GM23248 (cell line): Measurements from ENCODE around the gene ZNF750. TPM values are rescaled to one million over a fixed set of nuclear protein-coding genes. Genes with fewer than 3 reads are reported as not detected.
"Not testable (repeated sequence)": the region's sequence is repeated elsewhere in the genome, so short reads cannot be mapped to it uniquely, and the experiment has no call there.

Experiments
- DNase-seq: peaks from one replicate; pipeline ENCODE4 v3.0.0-alpha.2; 2015
- H2AFZ ChIP-seq: fragments of 200-600 bp; sonication (generic); 2 replicates; pipeline ENCODE4 v1.6.1; 2016; ENCODE audit warnings: antibody characterized with exemption
- H3F3A ChIP-seq: fragments of 200-600 bp; sonication (generic); 2 replicates; pipeline ENCODE4 v1.6.1; 2016; ENCODE audit warnings: mild to moderate bottlenecking, antibody characterized with exemption, mixed run types; ENCODE audit not compliant: insufficient read depth
- H3K27ac ChIP-seq: fragments of 200-600 bp; sonication (generic); 2 replicates; pipeline ENCODE4 v1.5.1; 2016; ENCODE audit warnings: mild to moderate bottlenecking
- H3K27me3 ChIP-seq: fragments of 200-600 bp; sonication (generic); replicated peaks from 2 replicates; pipeline ENCODE4 v1.6.1; 2016; ENCODE audit warnings: mild to moderate bottlenecking; ENCODE audit not compliant: insufficient read depth
- H3K36me3 ChIP-seq: fragments of 200-600 bp; sonication (generic); 2 replicates; pipeline ENCODE4 v1.6.1; 2016; ENCODE audit warnings: low read depth, mild to moderate bottlenecking
- H3K4me1 ChIP-seq: fragments of 200-600 bp; sonication (generic); 2 replicates; pipeline ENCODE4 v1.6.1; 2016; ENCODE audit warnings: mild to moderate bottlenecking; ENCODE audit not compliant: insufficient read depth
- H3K4me2 ChIP-seq: fragments of 200-600 bp; sonication (generic); one replicate; pipeline ENCODE4 v1.6.1; 2016; ENCODE audit warnings: mild to moderate bottlenecking; ENCODE audit not compliant: unreplicated experiment
- H3K4me3 ChIP-seq: fragments of 200-600 bp; sonication (generic); 2 replicates; pipeline ENCODE4 v1.5.1; 2016; ENCODE audit warnings: mild to moderate bottlenecking
- H3K79me2 ChIP-seq: fragments of 200-600 bp; sonication (generic); 2 replicates; pipeline ENCODE4 v1.6.1; 2016; ENCODE audit warnings: mild to moderate bottlenecking; ENCODE audit not compliant: insufficient read depth
- H3K9ac ChIP-seq: fragments of 200-600 bp; sonication (generic); 2 replicates; pipeline ENCODE4 v1.6.1; 2016; ENCODE audit warnings: mild to moderate bottlenecking
- H3K9me2 ChIP-seq: fragments of 200-600 bp; sonication (generic); 2 replicates; pipeline ENCODE4 v1.6.1; 2016; ENCODE audit warnings: mixed run types, mild to moderate bottlenecking, moderate library complexity; ENCODE audit not compliant: insufficient read depth
- H3K9me3 ChIP-seq: fragments of 200-600 bp; sonication (generic); one replicate; pipeline ENCODE4 v1.6.1; 2017; ENCODE audit warnings: low read depth
- H4K20me1 ChIP-seq: fragments of 200-600 bp; sonication (generic); 2 replicates; pipeline ENCODE4 v1.6.0; 2016; ENCODE audit not compliant: insufficient read depth
- EZH2 ChIP-seq: fragments of 200-600 bp; sonication (generic); IDR thresholded peaks from 2 replicates; pipeline ENCODE4 v1.6.1; 2018; ENCODE audit warnings: antibody characterized with exemption, mild to moderate bottlenecking; ENCODE audit not compliant: insufficient read depth, poor library complexity, severe bottlenecking
- EZH2phosphoT487 ChIP-seq: fragments of 200-600 bp; sonication (generic); IDR thresholded peaks from 2 replicates; pipeline ENCODE4 v1.6.1; 2018; ENCODE audit warnings: antibody characterized with exemption, moderate library complexity, mild to moderate bottlenecking, low read depth; ENCODE audit not compliant: insufficient read depth
- WGBS, 2 experiments: methylation state at CpG; one replicate each; pipeline ENCODE4 v1.1.6; 2015 to 2017; ENCODE audit warnings: low lambda C conversion rate in 2 of 2, low coverage in 1 of 2; ENCODE audit errors: missing lambda C conversion rate in 2 of 2; 5-methylcytosine and 5-hydroxymethylcytosine counted together
- in situ Hi-C: fragments of 300-500 bp; cut with MboI; formaldehyde crosslinking; loops from 2 replicates; pipeline ENCODE4 v1.15.0; 2020
- polyA plus RNA-seq: library from polyadenylated mRNA; unstranded; fragments of >200 nt; fragmentation: Nextera tagmentation; extraction: Ambion mirVana; gene quantifications from 2 replicates; pipeline ENCODE4 v1.2.1, GENCODE V29; 2016
- total RNA-seq: library from RNA; depleted of rRNA; stranded (reverse); fragments of >200 nt; shearing (Covaris generic); gene quantifications from 2 replicates; pipeline ENCODE4 v1.2.3, GENCODE V29; 2014

ZNF750 gene
- total and polyA plus RNA-seq, 2 experiments from 2014 or later = 0.11 TPM; not detected in 1

DNA sequence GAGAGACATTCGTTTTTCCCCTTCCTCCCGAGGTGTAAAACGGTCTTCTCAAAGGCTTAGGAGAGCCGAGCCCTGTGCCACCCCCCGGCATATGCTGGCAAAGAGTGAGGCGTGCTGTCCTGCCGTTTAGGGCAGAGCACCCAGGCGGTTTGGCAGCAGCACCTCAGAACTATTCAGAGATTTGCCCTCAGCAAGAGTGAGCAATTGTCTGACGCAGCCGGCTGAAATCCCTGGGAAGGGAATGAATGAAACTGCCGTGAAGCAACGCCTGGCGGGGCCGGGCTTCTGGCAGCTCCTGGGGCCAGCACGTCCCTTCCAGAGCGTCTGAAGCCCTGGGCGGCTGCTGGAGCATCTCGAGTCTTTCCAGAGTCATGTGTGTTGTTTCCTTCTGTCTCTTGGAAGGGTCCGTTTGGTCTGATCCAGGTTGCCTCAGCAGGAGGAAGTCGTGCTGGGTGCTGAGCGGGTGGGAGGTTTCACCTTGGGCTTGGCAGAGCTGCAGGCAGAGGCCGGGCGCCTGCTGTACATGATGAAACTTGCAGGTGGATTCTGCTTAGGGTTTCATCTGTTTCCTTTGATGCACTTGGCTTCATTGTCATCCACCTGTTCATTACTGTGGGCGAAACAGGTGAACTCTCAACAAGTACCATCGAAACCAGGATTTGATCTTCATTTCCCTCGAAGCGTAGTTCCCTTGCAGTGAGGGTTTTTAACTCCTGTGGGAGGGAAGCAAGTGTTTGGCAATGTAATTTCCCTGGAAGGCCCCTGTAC is 52.6 kb downstream of the ZNF750 start:
- Histone ChIP-seq H3K36me3 (no peaks in the 10 kb centered on the region), H2AFZ (no peak overlapping the region), H3K4me2 (peak overlapping the region; percentile 51), H3K9ac (peak overlapping the region; percentile 54), H3K79me2 (peaks cover 9% of the 10 kb centered on the region; the same call in 1 of the 2 replicates), H3K9me3 (no peaks in the 10 kb centered on the region), H3K27ac (peak overlapping the region; percentile 64), H3K9me2 (no peaks in the 10 kb centered on the region), H3K4me1 (peaks cover 17% of the 10 kb centered on the region), H3F3A (peaks cover 11% of the 10 kb centered on the region), H3K4me3 (peak overlapping the region; percentile 43; the same call in 1 of the 2 replicates), H4K20me1 (no peaks in the 10 kb centered on the region), H3K27me3 (no peaks in the 10 kb centered on the region)
- peak; percentile 98 for DNase-seq
- no peak for TF ChIP-seq EZH2phosphoT487
- no peak for TF ChIP-seq EZH2
- in situ Hi-C loops = no loop called here
- 18 to 25% methylated on average over 27 of the region's 27 CpGs for whole genome bisulfite sequencing, 2 experiments

DNA sequence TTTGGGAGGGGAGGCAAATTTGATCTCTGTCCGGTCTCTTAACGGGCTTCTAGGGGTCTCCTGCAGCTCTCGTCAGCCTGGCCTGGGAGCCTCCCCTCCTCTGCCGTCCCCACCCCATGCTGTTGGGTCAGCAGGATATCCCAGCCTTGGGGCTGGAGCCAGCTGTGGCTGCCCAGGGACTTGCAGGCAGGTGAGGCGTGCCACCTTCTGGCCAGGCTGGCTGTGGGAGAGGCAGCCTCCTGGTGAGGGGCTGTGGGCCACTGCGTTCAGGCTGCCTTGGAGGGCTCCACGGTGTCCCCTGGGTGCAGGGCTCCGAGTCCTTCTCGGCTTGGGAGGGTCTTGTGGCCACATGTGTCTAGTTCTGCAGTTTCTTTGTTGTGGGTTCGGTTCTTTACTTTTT is 53.4 kb downstream of the ZNF750 start:
- Histone ChIP-seq H3K9me3 (no peaks in the 10 kb centered on the region), H2AFZ (no peak overlapping the region), H4K20me1 (no peaks in the 10 kb centered on the region), H3K9me2 (no peaks in the 10 kb centered on the region), H3K4me3 (no peak overlapping the region), H3F3A (peaks cover 11% of the 10 kb centered on the region), H3K27me3 (no peaks in the 10 kb centered on the region), H3K27ac (no peak overlapping the region), H3K9ac (peak overlapping the region; percentile 25; the same call in 1 of the 2 replicates), H3K79me2 (peaks cover 9% of the 10 kb centered on the region; the same call in 1 of the 2 replicates), H3K36me3 (no peaks in the 10 kb centered on the region), H3K4me1 (peaks cover 13% of the 10 kb centered on the region), H3K4me2 (no peak overlapping the region)
- DNase-seq = no peak
- in situ Hi-C loops = no loop called here
- no peak for TF ChIP-seq EZH2phosphoT487
- TF ChIP-seq EZH2 = no peak
- 84 to 85% methylated on average over 10 of the region's 10 CpGs for WGBS, 2 experiments

- DNase-seq, H3K9me2 ChIP-seq, H2AFZ ChIP-seq, H4K20me1 ChIP-seq, H3K27ac ChIP-seq, H3K4me2 ChIP-seq, H3K79me2 ChIP-seq, H3K9ac ChIP-seq, H3K27me3 ChIP-seq, H3K4me1 ChIP-seq, H3K9me3 ChIP-seq, H3K36me3 ChIP-seq, in situ Hi-C loops, H3K4me3 ChIP-seq: not testable (repeated sequence)
- 96% methylated on average over 16 of the region's 16 CpGs; no CpG with 5 or more reads in 1 of the 2 experiments for WGBS, 2 experiments
- peaks cover 11% of the 10 kb centered on the region for H3F3A ChIP-seq
Observed at GRCh38 chr17:82785581-82785980, 54.2 kb downstream of the ZNF750 start.

DNA sequence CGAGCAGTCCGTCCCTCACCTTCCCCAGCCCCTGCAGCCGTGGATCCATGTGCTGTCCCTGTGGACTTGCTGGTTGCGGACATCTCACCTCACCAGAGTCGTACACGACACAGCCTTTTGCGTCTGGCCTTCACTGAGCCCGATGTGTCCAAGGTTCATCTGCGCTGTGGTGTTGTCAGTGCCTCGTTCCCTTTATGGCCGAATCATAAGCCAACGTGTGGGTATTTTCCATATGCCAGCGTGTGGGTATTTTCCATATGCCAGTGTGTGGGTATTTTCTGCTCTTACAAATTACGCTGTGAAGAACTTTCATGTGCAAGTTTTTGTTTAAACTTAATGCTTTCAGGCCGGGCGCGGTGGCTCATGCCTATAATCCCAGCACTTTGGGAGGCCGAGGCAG is 56.3 kb downstream of the ZNF750 start:
- Histone ChIP-seq H2AFZ (no peak overlapping the region), H3K27me3 (no peaks in the 10 kb centered on the region), H4K20me1 (no peaks in the 10 kb centered on the region), H3F3A (peaks cover 11% of the 10 kb centered on the region), H3K4me1 (peaks cover 10% of the 10 kb centered on the region; the same call in 1 of the 2 replicates), H3K4me3 (no peak overlapping the region), H3K27ac (no peak overlapping the region), H3K9me2 (no peaks in the 10 kb centered on the region), H3K9ac (no peak overlapping the region), H3K79me2 (no peaks in the 10 kb centered on the region), H3K4me2 (no peak overlapping the region), H3K9me3 (no peaks in the 10 kb centered on the region), H3K36me3 (no peaks in the 10 kb centered on the region)
- no peak for TF ChIP-seq EZH2
- TF ChIP-seq EZH2phosphoT487 = no peak
- in situ Hi-C loops = no loop called here
- DNase-seq = no peak
- 95% methylated on average over 18 of the region's 18 CpGs for WGBS, 2 experiments
